Lung microvascular endothelial cell (primary cell): ENCODE measurements around the gene IGSF21. TPM values are rescaled to one million over a fixed set of nuclear protein-coding genes. Genes with fewer than 3 reads are reported as not detected.

Experiments
- DNase-seq, 2 donors: peaks; one replicate each; pipeline versions ENCODE4 v3.0.0 to v3.0.0-alpha.2; 2010; ENCODE audit warnings: low read depth in 2 of 2
- total RNA-seq: library from RNA; depleted of rRNA; stranded (reverse); fragments of >200 nt; gene quantifications from 2 replicates; pipeline ENCODE4 v1.2.1, GENCODE V29; 2014

Gene IGSF21
- total RNA-seq, 1 donor from 2014 or later: not detected

DNA sequence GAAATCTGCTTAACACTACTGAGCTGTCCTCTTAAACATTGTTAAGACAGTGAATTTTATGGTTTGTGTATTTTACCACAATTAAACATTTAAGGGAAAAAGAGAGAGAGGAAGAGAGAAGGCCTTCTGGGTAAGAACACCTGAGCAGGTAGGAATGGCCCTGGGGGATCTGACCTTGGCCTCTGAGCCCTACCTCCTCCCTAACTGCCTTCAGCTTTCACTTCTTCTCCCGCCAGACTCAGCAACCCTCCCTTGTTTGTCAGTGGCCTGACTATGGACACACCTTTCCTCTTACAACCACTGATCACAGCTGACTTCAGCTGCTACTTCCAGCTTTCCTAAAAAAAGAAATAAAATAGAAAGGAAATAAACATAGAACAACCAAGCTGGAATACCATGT, 13.5 kb upstream of the IGSF21 start:
- no peak for DNase-seq

DNA sequence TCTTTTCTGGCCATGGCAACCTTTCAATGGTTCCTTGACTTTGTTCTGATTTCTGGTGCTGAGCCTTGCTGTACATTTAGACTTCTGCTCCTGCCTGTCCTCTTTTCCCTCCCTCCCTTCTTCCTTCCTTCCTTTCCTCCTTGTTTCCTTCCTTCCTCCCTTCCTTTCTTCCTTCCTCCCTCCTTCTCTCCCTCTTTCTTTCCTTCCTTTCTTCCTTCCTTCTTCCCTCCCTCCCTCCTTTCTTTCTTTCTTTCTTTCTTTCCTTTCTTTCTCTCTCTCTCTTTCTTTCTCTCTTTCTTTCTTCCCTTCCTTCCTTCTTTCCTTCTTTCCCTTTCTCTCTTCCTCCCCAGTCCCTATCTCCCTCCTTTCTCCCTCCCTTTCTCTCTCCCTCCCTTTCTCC, 10.4 kb upstream of the IGSF21 start:
- DNase-seq: no peak

DNA sequence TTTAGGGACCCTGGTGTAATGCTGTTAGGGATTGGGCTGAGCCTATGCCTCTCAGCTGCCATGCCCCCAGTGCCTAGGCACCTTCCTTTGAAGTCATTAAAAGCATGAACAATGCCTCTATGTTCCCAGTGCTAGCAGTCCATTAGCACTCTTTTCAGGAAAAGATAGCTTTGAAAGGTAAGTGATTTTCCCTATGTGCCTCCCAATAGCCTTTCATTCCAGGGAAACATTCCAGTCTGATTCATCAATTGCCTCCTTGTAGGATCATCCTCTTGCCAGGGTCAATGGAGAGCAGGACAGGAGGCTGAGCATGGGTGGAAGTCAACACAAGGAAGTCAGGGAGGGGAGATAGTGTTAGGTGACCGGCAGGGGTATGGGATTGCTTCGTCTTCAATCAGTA, 8.6 kb upstream of the IGSF21 start:
- no peak for DNase-seq

- DNase-seq: no peak
These were observed 7.5 kb upstream of the IGSF21 start for GRCh38 chr1:18100060-18100459.

- peak; percentile 40 to 56 for DNase-seq
These were observed 7.0 kb upstream of the IGSF21 start for GRCh38 chr1:18100491-18101063.

DNA sequence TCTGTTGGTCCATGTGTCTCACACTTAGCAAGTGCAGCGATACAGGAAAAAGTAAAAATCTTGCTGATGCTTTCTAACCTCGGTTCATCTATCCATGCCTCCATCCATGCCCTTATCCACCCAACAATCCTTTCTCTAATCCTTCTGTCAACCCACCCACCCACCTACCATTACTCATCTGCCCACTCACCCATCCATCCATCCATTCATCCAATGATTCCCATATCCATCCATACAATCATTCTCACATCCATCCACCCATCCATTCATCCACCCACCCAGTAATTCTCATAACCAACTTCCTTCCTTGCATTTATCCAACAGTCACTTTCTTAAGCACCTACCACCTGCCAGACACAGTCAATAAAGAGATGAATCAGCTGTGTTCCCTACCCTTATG, 6.1 kb upstream of the IGSF21 start:
- DNase-seq: no peak

DNA sequence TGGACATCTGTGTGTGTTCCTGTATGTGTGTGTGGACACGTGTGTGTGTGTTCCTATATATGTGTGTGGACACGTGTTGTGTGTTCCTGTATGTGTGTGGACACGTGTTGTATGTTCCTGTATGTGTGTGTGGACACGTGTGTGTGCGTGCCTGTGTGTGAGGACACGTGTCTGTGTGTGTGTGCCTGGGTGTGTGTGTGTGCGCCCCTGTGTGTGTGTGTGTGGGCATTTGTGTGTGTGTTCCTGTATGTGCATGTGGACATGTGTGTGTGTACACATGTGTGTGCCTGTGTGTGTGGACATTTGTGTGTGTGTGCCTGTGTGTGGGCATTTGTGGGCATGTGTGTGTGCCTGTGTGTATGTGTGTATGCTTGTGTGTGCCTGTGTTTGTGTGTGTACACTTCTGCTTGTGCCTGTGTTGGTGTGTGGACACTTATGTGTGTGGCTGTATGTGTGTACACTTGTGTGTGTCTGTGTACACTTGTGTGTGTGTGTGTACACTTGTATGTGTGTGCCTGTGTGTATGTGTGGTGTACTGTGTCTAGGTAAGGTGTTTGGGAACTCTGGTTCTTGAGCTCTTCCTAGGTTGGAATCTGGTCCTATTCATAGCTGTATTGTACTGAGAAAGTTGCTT, 3.7 kb upstream of the IGSF21 start:
- DNase-seq: no peak

- no peak for DNase-seq
These were observed 3.0 kb upstream of the IGSF21 start for GRCh38 chr1:18104546-18105100.

DNA sequence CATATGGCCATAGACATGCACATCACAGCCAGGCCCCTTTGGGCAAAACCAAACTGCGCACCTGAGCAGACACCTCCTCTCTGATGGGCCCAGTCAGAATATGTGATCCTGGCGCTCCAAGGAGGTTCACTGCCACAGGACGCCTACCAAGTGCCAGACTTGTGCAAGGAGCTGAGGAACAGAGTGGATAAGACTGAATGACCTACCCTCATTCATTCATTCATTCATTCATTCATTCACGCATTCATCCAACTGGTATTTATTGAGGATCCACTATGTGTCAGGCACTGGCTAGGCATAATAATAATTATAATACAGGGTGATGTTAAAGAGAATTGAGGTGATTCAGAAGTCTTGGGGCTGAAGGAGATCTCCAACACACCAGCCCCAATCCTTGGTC, 2.4 kb upstream of the IGSF21 start:
- no peak for DNase-seq

DNA sequence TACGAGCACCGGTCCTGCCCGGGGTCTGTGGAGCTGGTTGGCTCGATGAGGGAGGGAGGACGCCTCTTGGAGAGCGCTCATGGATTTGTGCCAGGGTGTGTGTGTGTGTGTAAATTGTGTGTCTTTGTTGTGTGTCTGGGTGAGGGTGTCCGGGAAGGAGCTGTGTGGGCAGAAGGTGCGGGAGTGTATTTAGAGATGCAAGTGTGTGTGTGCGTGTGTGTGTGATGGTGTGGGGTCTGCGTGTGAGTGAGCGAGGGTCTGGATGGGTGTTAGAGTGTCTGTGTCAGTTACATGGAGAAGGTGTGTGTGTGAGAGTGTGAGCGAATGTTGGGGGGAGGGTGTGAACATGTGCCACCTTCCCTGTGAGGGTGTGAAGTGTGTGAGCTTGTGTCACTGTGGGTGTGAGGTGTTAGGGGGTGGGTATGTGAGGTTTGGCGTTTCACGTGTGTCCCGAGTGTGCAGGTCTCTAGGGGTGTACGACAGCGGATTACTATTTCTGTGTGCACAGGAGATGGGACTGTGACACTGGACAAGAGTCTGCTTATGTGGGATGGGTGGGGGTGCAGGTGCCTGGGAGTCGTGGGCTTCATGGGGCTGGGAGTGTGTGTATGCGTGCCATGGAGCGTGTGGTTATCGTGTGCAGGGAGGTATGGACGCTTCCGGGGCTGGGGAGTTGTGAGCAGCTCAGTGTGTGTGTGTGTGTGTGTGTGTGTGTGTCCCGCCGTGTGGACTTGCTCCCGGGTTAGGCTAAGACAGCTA, 880 bp downstream of the IGSF21 start:
- DNase-seq: no peak

- DNase-seq: no peak
These were observed 1.6 kb downstream of the IGSF21 start for GRCh38 chr1:18109058-18109755.

DNA sequence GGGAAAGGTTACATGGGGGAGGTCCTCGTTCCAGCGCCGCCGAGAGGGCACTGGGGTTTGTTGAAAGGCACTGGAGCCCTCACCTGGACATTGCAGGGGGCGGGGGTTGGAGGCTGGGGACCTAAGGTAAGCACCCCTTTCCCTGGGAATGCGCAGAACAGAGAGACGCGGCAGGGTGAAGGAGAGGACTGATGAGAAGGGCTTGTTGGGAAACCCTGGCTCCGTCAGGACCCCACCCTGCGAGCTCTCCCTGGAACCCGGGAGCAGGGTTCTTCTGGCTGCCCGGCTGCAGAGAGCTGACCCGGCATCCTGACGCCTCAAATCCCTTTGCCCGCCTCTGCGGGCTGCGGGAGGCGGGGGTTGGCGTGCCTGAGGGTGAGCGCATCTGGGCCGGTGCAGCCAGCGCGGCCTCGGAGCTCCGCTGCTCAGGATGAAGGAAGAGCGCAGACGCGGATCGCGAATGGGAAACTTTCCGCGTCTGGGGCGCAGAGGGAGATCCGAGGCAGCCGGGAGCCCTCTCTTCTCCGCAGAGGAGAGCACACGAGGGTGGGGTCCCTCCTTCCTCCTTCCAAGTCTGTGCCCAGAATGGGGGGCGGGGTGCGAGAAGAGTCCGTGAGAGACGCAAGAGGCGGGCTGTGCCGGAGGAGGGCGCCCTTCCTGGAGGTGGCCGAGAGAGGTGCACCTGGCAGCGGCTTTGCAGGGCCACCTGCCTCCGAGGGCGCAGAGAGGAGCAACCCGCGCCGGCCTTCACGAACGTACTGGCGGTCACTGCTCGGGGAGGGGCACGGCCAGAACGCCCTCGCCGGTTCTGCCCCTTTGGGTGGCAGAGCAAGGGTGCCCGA, 2.4 kb downstream of the IGSF21 start:
- DNase-seq: no peak

DNA sequence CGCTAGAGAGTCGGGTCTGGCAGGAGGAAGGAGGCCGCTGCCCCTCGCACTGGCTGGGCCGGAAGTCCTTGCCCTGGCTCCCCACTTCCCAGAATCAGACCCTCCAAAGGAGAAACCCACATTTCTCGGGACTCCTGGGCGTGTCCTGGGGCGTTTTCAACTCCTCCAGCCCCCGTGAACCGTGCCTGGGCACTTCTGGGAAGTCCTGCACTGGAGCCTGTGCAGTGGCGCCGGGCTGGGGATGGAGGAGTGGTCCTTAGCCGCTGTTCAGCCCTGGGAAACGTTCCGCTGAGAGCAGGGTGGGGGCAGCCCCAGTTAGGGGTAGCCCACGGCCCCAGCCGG, 3.0 kb downstream of the IGSF21 start:
- no peak for DNase-seq

DNA sequence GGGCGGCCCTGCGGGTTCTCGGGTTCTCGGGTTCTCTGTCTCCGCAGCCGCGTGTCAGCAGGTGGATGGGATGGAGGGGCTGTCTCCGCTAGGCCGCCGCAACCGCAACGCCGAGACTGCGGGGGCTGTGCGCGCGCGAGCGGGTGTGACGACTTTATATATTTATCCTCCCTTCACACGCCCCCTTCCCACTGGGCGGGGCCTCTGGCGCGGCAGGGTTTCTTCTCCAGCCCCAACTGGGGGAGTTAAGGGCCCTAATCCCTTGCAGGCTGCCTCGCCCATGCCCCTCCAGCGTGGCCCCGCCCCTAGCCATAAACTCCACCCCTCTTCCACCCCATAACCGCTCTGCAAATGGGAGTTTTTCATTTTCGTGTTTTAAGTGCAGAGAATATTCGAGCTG, 3.4 kb downstream of the IGSF21 start:
- no peak for DNase-seq

DNA sequence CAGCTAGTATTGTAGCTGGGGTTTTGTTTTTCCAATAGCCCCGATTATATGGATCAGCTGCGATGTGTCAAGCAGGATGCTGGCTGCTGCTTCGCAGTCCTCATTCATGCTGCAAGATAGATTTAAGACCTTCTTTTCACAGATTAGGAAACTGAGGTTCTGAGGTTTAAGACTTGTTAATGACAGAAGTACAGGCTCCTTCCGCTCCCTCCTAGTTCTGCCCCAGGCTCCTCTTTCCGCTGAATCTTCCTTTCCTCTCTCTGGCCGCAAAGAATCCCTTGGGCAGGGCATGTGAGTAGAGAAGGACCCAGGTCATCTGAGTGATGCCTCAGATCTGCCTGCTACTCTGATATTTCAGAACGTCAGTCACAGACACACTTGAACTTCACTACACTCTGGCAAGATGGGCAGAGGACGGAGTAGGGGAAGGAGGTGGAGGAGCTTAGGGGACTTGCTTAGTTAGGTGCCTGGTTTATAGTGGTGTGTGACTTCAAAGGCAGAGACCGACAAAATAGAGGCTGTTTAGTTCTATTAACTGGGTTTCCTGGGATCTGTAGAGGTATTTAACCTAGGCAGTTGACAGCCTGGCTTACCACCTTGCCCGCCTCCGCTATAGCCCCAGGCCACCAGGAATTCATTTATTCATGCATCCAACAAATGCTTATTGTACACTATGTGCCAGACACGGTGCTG, 4.2 kb downstream of the IGSF21 start:
- no peak for DNase-seq

- no peak for DNase-seq
These were observed 5.0 kb downstream of the IGSF21 start for GRCh38 chr1:18112611-18113010.

GRCh38 chr1:18114726-18115410, 7.3 kb downstream of the IGSF21 start:
- no peak for DNase-seq

GRCh38 chr1:18116777-18117176, 9.2 kb downstream of the IGSF21 start:
- no peak for DNase-seq

DNA sequence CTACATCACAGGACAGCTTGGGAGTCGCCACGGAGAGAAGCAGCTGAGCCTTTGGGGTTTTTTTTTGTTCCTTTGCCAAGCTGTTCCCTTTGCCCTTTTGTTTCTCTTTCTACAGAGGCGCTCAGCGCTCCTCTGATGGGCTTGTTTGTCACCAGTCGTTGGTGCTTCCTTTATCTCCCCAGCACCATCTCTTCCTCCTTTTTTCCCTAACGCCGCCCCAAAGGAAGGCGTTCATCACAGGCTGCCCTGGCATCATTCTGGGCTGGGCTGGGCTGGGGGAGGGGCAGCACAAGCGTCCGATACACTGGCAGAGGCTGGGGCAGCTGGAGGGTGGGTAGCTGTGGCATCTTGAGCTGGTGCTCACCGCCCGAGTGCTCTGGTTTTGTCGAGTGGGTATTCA, 10.5 kb downstream of the IGSF21 start:
- no peak for DNase-seq

DNA sequence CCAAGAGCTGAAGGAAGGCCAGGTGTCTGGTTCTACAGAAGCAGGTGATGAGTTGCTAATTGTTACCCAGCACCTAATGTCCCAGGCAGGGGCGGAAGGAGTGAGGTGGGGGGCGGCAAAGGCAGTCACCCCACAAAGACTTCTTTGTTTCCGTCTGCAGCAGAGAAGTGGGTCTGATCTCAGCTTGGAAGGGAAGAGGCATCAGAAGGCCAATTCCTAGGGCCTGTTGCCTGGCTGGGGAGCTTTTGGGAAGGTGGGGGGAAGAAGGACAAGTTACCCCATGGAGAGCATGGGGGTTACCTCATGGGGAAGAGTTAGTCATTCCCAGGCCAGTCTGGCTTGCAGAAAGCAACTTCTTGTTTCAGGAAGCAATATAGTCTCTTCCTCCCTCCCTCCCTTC, 10.9 kb downstream of the IGSF21 start:
- no peak for DNase-seq
